Lung (tissue), 12 donors: ENCODE measurements around the gene LONRF3. TPM values are rescaled to one million over a fixed set of nuclear protein-coding genes. Genes with fewer than 3 reads are reported as not detected.

Experiments used
- ATAC-seq: fragments of 200-7000 bp; cut with Tn5 transposase; one replicate; pipeline ENCODE4 v1.9.1; 2020; ENCODE audit warnings: moderate number of reproducible peaks; ENCODE audit not compliant: insufficient read depth, low FRiP score
- DNase-seq, 3 donors: peaks; one replicate each; pipeline ENCODE4 v3.0.0-alpha.2; 2013 to 2017
- H3K27ac ChIP-seq, 2 donors: one replicate each; pipeline ENCODE4 v1.5.1; 2013; ENCODE audit warnings: mild to moderate bottlenecking in 2 of 2, moderate library complexity in 2 of 2, control low read depth in 1 of 2, inconsistent platforms in 1 of 2, low read depth in 1 of 2, low read length in 1 of 2
- H3K27me3 ChIP-seq, 3 donors: one replicate each; pipeline ENCODE4 v1.5.1; 2013; ENCODE audit warnings: low read length in 2 of 3; ENCODE audit not compliant: control insufficient read depth in 3 of 3, insufficient read depth in 3 of 3
- H3K36me3 ChIP-seq, 4 donors: one replicate each; pipeline ENCODE4 v1.5.1; 2013; ENCODE audit warnings: low read length in 4 of 4, mild to moderate bottlenecking in 1 of 4, moderate library complexity in 1 of 4; ENCODE audit not compliant: control insufficient read depth in 4 of 4, insufficient read depth in 4 of 4
- H3K4me1 ChIP-seq, 5 donors: one replicate each; pipeline ENCODE4 v1.5.1; 2013; ENCODE audit warnings: low read length in 5 of 5, mild to moderate bottlenecking in 2 of 5, moderate library complexity in 1 of 5; ENCODE audit not compliant: control insufficient read depth in 5 of 5, insufficient read depth in 5 of 5
- H3K4me3 ChIP-seq: one replicate; pipeline ENCODE4 v1.5.1; 2013; ENCODE audit warnings: mild to moderate bottlenecking, control low read depth, moderate library complexity
- H3K9ac ChIP-seq, 2 donors: one replicate each; pipeline ENCODE4 v1.5.1; 2013; ENCODE audit warnings: low read length in 2 of 2, control low read depth in 1 of 2; ENCODE audit not compliant: insufficient read depth in 1 of 2
- H3K9me3 ChIP-seq, 4 donors: one replicate each; pipeline ENCODE4 v1.5.1; 2013; ENCODE audit warnings: low read length in 3 of 4, mild to moderate bottlenecking in 1 of 4, moderate library complexity in 1 of 4; ENCODE audit not compliant: control insufficient read depth in 4 of 4, insufficient read depth in 3 of 4
- WGBS, 2 donors: extraction: QIAGEN DNeasy Blood & Tissue Kit; methylation state at CpG; one replicate each; pipeline ENCODE4 v1.1.7; 2013; 5-methylcytosine and 5-hydroxymethylcytosine counted together
- polyA plus RNA-seq, 2 donors: library from polyadenylated mRNA; stranded (reverse); fragments of 200-250 nt; gene quantifications; one replicate each; pipeline ENCODE4 v1.2.1, GENCODE V29; 2013
- total RNA-seq, 2 donors: library from RNA; depleted of rRNA in 1 of 2; stranded (reverse); fragments of >200 nt in 1 of 2; gene quantifications; one replicate each; pipeline ENCODE4 v1.2.1, GENCODE V29; 2014 to 2021
- TF ChIP-seq, protein P1 (sequence below): IDR thresholded peaks from 2 replicates; pipeline ENCODE4 v1.5.1; 2012; ENCODE audit warnings: mild to moderate bottlenecking; ENCODE audit errors: control extremely low read depth, extremely low read depth
- donor health status: control.
- donor health status: control.
- donor health status: Bipolar disorder and iron deficiency.
- donor health status: healthy.
- donor health status: DM: yes; HTN: yes; CAD: no.

LONRF3 gene
- total and polyA plus RNA-seq, 4 donors, result 3.8 to 22.5 (median 7.9) TPM

DNA sequence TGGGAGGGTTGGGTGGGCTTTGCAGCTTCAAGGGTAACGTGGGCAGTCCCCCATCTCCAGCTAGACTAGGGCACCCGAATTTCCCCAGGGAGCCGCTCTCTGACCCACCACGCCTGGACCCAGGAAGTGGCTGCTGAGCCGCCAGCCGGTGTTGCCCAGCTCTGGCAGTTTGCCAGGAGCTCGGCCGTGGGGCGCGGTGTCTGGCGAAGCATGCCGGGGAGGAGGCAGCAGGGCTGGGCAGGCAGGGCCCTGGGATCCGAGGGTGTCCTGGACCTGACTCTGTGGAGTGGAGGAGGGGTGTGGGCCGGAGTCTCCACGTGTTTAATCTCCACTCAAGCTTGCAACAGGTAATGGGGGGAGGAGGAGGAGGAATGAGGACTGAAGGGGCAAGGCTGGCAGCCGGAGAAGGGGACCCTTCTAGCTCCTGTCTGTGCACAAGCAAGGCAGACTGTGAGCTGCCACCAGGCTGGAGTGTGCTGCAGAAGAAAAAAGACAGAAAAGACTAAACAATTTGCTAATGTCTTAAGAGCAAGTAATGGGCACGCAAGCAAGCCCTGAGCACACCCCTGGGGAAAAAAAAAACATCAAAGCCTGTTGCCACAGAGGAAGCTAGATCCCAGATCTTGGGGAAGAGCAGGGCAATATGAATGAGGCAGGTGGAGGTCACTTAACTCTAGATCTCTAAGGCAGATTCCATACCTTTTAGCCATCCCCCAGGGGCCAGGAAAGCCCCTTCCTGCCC lies 2.4 kb downstream of the LONRF3 start:
- H3K4me1 ChIP-seq, result peaks cover 0 to 16% (median 2%) of the 10 kb centered on the region in 5 donors
- H3K9ac ChIP-seq, result no peak overlapping the region
- H3K27me3 ChIP-seq, result peaks cover 0 to 18% (median 17%) of the 10 kb centered on the region in 3 donors
- peaks cover 0 to 4% (median 0%) of the 10 kb centered on the region in 4 donors for H3K9me3 ChIP-seq
- peak overlapping the region; percentile 57 for H3K4me3 ChIP-seq
- DNase-seq, result peak in 1 of 3 donors; percentile 19
- TF ChIP-seq, protein P1, sequence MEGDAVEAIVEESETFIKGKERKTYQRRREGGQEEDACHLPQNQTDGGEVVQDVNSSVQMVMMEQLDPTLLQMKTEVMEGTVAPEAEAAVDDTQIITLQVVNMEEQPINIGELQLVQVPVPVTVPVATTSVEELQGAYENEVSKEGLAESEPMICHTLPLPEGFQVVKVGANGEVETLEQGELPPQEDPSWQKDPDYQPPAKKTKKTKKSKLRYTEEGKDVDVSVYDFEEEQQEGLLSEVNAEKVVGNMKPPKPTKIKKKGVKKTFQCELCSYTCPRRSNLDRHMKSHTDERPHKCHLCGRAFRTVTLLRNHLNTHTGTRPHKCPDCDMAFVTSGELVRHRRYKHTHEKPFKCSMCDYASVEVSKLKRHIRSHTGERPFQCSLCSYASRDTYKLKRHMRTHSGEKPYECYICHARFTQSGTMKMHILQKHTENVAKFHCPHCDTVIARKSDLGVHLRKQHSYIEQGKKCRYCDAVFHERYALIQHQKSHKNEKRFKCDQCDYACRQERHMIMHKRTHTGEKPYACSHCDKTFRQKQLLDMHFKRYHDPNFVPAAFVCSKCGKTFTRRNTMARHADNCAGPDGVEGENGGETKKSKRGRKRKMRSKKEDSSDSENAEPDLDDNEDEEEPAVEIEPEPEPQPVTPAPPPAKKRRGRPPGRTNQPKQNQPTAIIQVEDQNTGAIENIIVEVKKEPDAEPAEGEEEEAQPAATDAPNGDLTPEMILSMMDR, result no peak
- peak overlapping the region; percentile 17 to 53 for H3K27ac ChIP-seq
- WGBS, 2 donors, result 3 to 38% methylated on average over 13 to 17 of the region's 17 CpGs
- ATAC-seq, result peak; percentile 8
- peaks cover 0 to 4% (median 0%) of the 10 kb centered on the region in 4 donors for H3K36me3 ChIP-seq

DNA sequence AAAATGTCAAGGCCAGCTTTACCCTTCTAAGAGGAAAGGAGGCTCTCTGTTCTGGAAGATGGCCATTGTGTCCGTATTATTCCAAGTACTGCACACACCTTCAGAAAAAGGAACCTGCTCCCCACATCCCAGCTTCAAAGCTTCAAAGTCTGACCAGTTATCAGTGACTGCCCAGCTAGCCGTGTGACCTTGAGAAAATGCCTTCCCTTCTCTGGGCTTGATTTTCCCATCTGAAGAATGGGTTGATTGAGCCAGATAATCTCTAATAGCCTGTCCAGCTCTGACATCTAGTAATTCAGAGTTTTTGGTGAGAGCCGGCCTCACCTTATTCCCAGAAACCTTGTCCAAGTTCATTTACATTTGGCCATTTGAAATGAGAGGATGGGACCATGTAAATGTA lies 3.0 kb downstream of the LONRF3 start:
- Histone ChIP-seq H3K4me1 (peaks cover 0 to 16% (median 2%) of the 10 kb centered on the region in 5 donors), H3K27ac (peak overlapping the region in 1 of 2 donors; percentile 53), H3K36me3 (peaks cover 0 to 4% (median 0%) of the 10 kb centered on the region in 4 donors), H3K27me3 (peaks cover 0 to 16% (median 13%) of the 10 kb centered on the region in 3 donors), H3K9ac (no peak overlapping the region), H3K4me3 (no peak overlapping the region), H3K9me3 (peaks cover 0 to 4% (median 0%) of the 10 kb centered on the region in 4 donors)
- no peak for ATAC-seq
- TF ChIP-seq, protein P1, result no peak
- 76 to 87% methylated on average over 3 of the region's 3 CpGs for WGBS, 2 donors
- no peak for DNase-seq

DNA sequence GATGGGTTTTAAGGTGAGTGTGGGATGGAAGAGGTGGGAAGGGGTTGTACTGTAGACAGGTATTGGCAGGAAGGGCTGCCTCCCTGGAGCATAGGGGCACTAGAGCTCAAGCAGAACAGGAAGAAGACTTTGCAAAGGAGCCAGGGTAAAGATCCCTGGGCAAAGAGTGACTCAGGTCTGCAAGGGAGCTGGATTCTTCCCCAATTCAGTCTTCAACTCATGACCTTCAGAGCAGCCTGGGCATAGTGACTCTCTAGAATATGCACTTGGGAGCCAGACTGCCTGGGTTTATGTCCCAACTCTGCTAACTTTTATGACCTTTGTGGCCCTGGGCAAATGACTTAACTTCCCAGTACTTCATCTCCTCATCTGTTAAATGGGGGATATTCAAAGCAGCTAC lies 4.0 kb downstream of the LONRF3 start:
- peaks cover 0 to 4% (median 0%) of the 10 kb centered on the region in 4 donors for H3K36me3 ChIP-seq
- peaks cover 0 to 16% (median 2%) of the 10 kb centered on the region in 5 donors for H3K4me1 ChIP-seq
- H3K27ac ChIP-seq, result no peak overlapping the region
- peaks cover 0 to 4% (median 0%) of the 10 kb centered on the region in 4 donors for H3K9me3 ChIP-seq
- ATAC-seq, result no peak
- no peak for DNase-seq
- peaks cover 0 to 6% (median 3%) of the 10 kb centered on the region in 3 donors for H3K27me3 ChIP-seq
- H3K9ac ChIP-seq, result no peak overlapping the region
- H3K4me3 ChIP-seq, result no peak overlapping the region
- TF ChIP-seq, protein P1, result no peak
